Stimulated activated naive B cell treated with anti-CD40 and anti-IgM and Interleukin-4, amounts not matched to agents 10 μg/mL and 1 μg/mL and 100 μg/mL, for 72 hours (primary cell): ENCODE results near the gene SCTR.

ENCODE experiments used
- ATAC-seq, 2 donors: fragments of 150-1000 bp; cut with Tn5 transposase; replicated peaks; 2 replicates each; pipeline ENCODE4 v1.10.0; 2021; ENCODE audit warnings: moderate library complexity in 1 of 2
- DNase-seq: peaks from one replicate; pipeline ENCODE4 v3.0.0; 2021
- H3K27ac Mint-ChIP-seq: one replicate; pipeline ENCODE4 v1.8.0; 2022; ENCODE audit warnings: mild to moderate bottlenecking, mixed read lengths
- H3K27me3 Mint-ChIP-seq, 2 donors: one replicate each; pipeline ENCODE4 v1.8.0; 2022; ENCODE audit warnings: mixed read lengths in 2 of 2
- H3K36me3 Mint-ChIP-seq, 2 donors: one replicate each; pipeline ENCODE4 v1.8.0; 2022; ENCODE audit warnings: mixed read lengths in 2 of 2, mild to moderate bottlenecking in 1 of 2
- H3K4me1 Mint-ChIP-seq, 2 donors: one replicate each; pipeline ENCODE4 v1.8.0; 2022; ENCODE audit warnings: mixed read lengths in 2 of 2, mild to moderate bottlenecking in 1 of 2
- H3K4me3 Mint-ChIP-seq, 2 donors: one replicate each; pipeline ENCODE4 v1.8.0; 2022; ENCODE audit warnings: mild to moderate bottlenecking in 2 of 2, mixed read lengths in 2 of 2, moderate library complexity in 1 of 2
- H3K9me3 Mint-ChIP-seq, 2 donors: one replicate each; pipeline ENCODE4 v1.8.0; 2022; ENCODE audit warnings: mixed read lengths in 2 of 2, mild to moderate bottlenecking in 1 of 2

The SCTR gene

GRCh38 chr2:119517433-119517832 is 6.8 kb downstream of the SCTR start:
- Mint-ChIP-seq H3K4me3 (no peak overlapping the region), H3K27ac (no peak overlapping the region), H3K27me3 (peaks cover 44 to 58% of the 10 kb centered on the region in 2 donors), H3K36me3 (no peaks in the 10 kb centered on the region), H3K4me1 (peaks cover 0 to 3% of the 10 kb centered on the region in 2 donors), H3K9me3 (no peaks in the 10 kb centered on the region)
- DNase-seq: peak; percentile 12
- ATAC-seq: peak; percentile 79 to 85

GRCh38 chr2:119516121-119516520 is 8.2 kb downstream of the SCTR start:
- H3K9me3 Mint-ChIP-seq: no peaks in the 10 kb centered on the region
- H3K4me3 Mint-ChIP-seq: no peak overlapping the region
- peaks cover 45 to 55% of the 10 kb centered on the region in 2 donors for H3K27me3 Mint-ChIP-seq
- no peak for ATAC-seq
- H3K27ac Mint-ChIP-seq: no peak overlapping the region
- no peak for DNase-seq
- peaks cover 0 to 3% of the 10 kb centered on the region in 2 donors for H3K4me1 Mint-ChIP-seq
- H3K36me3 Mint-ChIP-seq: no peaks in the 10 kb centered on the region

GRCh38 chr2:119513832-119514231 is 10.5 kb downstream of the SCTR start:
- H3K27ac Mint-ChIP-seq: no peak overlapping the region
- peaks cover 0 to 3% of the 10 kb centered on the region in 2 donors for H3K4me1 Mint-ChIP-seq
- no peaks in the 10 kb centered on the region for H3K36me3 Mint-ChIP-seq
- H3K27me3 Mint-ChIP-seq: peaks cover 53 to 67% of the 10 kb centered on the region in 2 donors
- H3K4me3 Mint-ChIP-seq: no peak overlapping the region
- H3K9me3 Mint-ChIP-seq: no peaks in the 10 kb centered on the region
- DNase-seq (no peak), ATAC-seq (no peak)

- no peak overlapping the region for H3K27ac Mint-ChIP-seq
- H3K4me3 Mint-ChIP-seq: no peak overlapping the region
- peaks cover 0 to 3% of the 10 kb centered on the region in 2 donors for H3K4me1 Mint-ChIP-seq
- H3K27me3 Mint-ChIP-seq: peaks cover 47 to 60% of the 10 kb centered on the region in 2 donors
- H3K36me3 Mint-ChIP-seq: no peaks in the 10 kb centered on the region
- no peaks in the 10 kb centered on the region for H3K9me3 Mint-ChIP-seq
- no peak for DNase-seq
- no peak for ATAC-seq
Measured at GRCh38 chr2:119512946-119513345, 11.3 kb downstream of the SCTR start.

- no peaks in the 10 kb centered on the region for H3K4me1 Mint-ChIP-seq
- H3K36me3 Mint-ChIP-seq: no peaks in the 10 kb centered on the region
Measured at GRCh38 chr2:119511989-119512388, 12.3 kb downstream of the SCTR start.

GRCh38 chr2:119508756-119509155 is 15.5 kb downstream of the SCTR start:
- Mint-ChIP-seq H3K9me3 (no peaks in the 10 kb centered on the region), H3K4me1 (no peaks in the 10 kb centered on the region), H3K27me3 (peaks cover 25 to 36% of the 10 kb centered on the region in 2 donors), H3K36me3 (no peaks in the 10 kb centered on the region), H3K27ac (no peak overlapping the region), H3K4me3 (no peak overlapping the region)
- no peak for ATAC-seq
- no peak for DNase-seq

More at GRCh38 chr2:119511989-119512388, 12.3 kb downstream of the SCTR start:
- peaks cover 41 to 52% of the 10 kb centered on the region in 2 donors for H3K27me3 Mint-ChIP-seq
- DNase-seq: no peak
- no peak overlapping the region for H3K27ac Mint-ChIP-seq
- no peak overlapping the region for H3K4me3 Mint-ChIP-seq
- ATAC-seq: no peak
- no peaks in the 10 kb centered on the region for H3K9me3 Mint-ChIP-seq

- DNase-seq: no peak
- Mint-ChIP-seq H3K27me3 (peaks cover 26 to 52% of the 10 kb centered on the region in 2 donors), H3K4me3 (no peak overlapping the region), H3K9me3 (peaks cover 15 to 21% of the 10 kb centered on the region in 2 donors), H3K4me1 (no peaks in the 10 kb centered on the region), H3K27ac (no peak overlapping the region), H3K36me3 (peaks cover 0 to 3% of the 10 kb centered on the region in 2 donors)
- ATAC-seq: no peak
Measured at GRCh38 chr2:119496682-119497081, 27.6 kb downstream of the SCTR start.

GRCh38 chr2:119495948-119496347 is 28.3 kb downstream of the SCTR start:
- Mint-ChIP-seq H3K4me1 (no peaks in the 10 kb centered on the region), H3K27ac (no peak overlapping the region), H3K36me3 (peaks cover 0 to 3% of the 10 kb centered on the region in 2 donors), H3K4me3 (no peak overlapping the region), H3K9me3 (peaks cover 15 to 17% of the 10 kb centered on the region in 2 donors), H3K27me3 (peaks cover 25 to 45% of the 10 kb centered on the region in 2 donors)
- no peak for ATAC-seq
- no peak for DNase-seq

- Mint-ChIP-seq H3K27me3 (peaks cover 20 to 34% of the 10 kb centered on the region in 2 donors), H3K4me1 (no peaks in the 10 kb centered on the region), H3K9me3 (peaks cover 4 to 8% of the 10 kb centered on the region in 2 donors), H3K36me3 (peaks cover 0 to 3% of the 10 kb centered on the region in 2 donors), H3K4me3 (no peak overlapping the region), H3K27ac (no peak overlapping the region)
- ATAC-seq (no peak), DNase-seq (no peak)
Measured at GRCh38 chr2:119494163-119494790, 30.0 kb downstream of the SCTR start.

GRCh38 chr2:119491776-119492525 is 32.3 kb downstream of the SCTR start:
- ATAC-seq (no peak), DNase-seq (no peak)
- no peak overlapping the region for H3K4me3 Mint-ChIP-seq
- H3K4me1 Mint-ChIP-seq: peaks cover 0 to 8% of the 10 kb centered on the region in 2 donors
- H3K9me3 Mint-ChIP-seq: no peaks in the 10 kb centered on the region
- no peaks in the 10 kb centered on the region for H3K36me3 Mint-ChIP-seq
- peaks cover 18 to 19% of the 10 kb centered on the region in 2 donors for H3K27me3 Mint-ChIP-seq
- no peak overlapping the region for H3K27ac Mint-ChIP-seq

- Mint-ChIP-seq H3K4me1 (peaks cover 0 to 8% of the 10 kb centered on the region in 2 donors), H3K27me3 (peaks cover 16 to 26% of the 10 kb centered on the region in 2 donors), H3K27ac (no peak overlapping the region), H3K36me3 (no peaks in the 10 kb centered on the region), H3K4me3 (no peak overlapping the region), H3K9me3 (no peaks in the 10 kb centered on the region)
- ATAC-seq: no peak
- DNase-seq: no peak
Measured at GRCh38 chr2:119490653-119491195, 33.6 kb downstream of the SCTR start.

GRCh38 chr2:119490106-119490505 is 34.2 kb downstream of the SCTR start:
- Mint-ChIP-seq H3K4me3 (no peak overlapping the region), H3K4me1 (peaks cover 0 to 8% of the 10 kb centered on the region in 2 donors), H3K27ac (no peak overlapping the region), H3K9me3 (no peaks in the 10 kb centered on the region), H3K27me3 (peaks cover 17 to 25% of the 10 kb centered on the region in 2 donors), H3K36me3 (no peaks in the 10 kb centered on the region)
- no peak for ATAC-seq
- no peak for DNase-seq

GRCh38 chr2:119489232-119489952 is 34.9 kb downstream of the SCTR start:
- no peak for DNase-seq
- Mint-ChIP-seq H3K36me3 (no peaks in the 10 kb centered on the region), H3K27ac (no peak overlapping the region), H3K4me3 (no peak overlapping the region), H3K27me3 (peaks cover 9 to 21% of the 10 kb centered on the region in 2 donors), H3K4me1 (peaks cover 0 to 8% of the 10 kb centered on the region in 2 donors), H3K9me3 (no peaks in the 10 kb centered on the region)
- no peak for ATAC-seq
